HUES6 (cell line): ENCODE data around the gene ERBB2.
A peak's percentile ranks its signal among the peaks of the same experiment; 100 is the strongest.

Source experiments
- H3K27ac ChIP-seq: 2 replicates; pipeline ENCODE4 v1.7.0; 2013; ENCODE audit warnings: low read depth, mild to moderate bottlenecking, low read length, inconsistent platforms
- H3K27me3 ChIP-seq: 2 replicates; pipeline ENCODE4 v1.6.1; 2013; ENCODE audit warnings: low read length; ENCODE audit not compliant: control insufficient read depth, insufficient read depth
- H3K36me3 ChIP-seq: 2 replicates; pipeline ENCODE4 v1.6.1; 2013; ENCODE audit warnings: low read length; ENCODE audit not compliant: control insufficient read depth, insufficient read depth
- H3K4me1 ChIP-seq: 2 replicates; pipeline ENCODE4 v1.6.1; 2013; ENCODE audit warnings: low read length; ENCODE audit not compliant: control insufficient read depth, insufficient read depth
- H3K4me3 ChIP-seq: 2 replicates; pipeline ENCODE4 v1.5.1; 2013; ENCODE audit warnings: low read depth, low read length
- H3K9ac ChIP-seq: one replicate; pipeline ENCODE4 v1.6.1; 2013; ENCODE audit warnings: mild to moderate bottlenecking, low read length
- H3K9me3 ChIP-seq: 2 replicates; pipeline ENCODE4 v1.6.1; 2013; ENCODE audit warnings: low read depth, low read length; ENCODE audit not compliant: control insufficient read depth, insufficient read depth

ERBB2 gene

DNA sequence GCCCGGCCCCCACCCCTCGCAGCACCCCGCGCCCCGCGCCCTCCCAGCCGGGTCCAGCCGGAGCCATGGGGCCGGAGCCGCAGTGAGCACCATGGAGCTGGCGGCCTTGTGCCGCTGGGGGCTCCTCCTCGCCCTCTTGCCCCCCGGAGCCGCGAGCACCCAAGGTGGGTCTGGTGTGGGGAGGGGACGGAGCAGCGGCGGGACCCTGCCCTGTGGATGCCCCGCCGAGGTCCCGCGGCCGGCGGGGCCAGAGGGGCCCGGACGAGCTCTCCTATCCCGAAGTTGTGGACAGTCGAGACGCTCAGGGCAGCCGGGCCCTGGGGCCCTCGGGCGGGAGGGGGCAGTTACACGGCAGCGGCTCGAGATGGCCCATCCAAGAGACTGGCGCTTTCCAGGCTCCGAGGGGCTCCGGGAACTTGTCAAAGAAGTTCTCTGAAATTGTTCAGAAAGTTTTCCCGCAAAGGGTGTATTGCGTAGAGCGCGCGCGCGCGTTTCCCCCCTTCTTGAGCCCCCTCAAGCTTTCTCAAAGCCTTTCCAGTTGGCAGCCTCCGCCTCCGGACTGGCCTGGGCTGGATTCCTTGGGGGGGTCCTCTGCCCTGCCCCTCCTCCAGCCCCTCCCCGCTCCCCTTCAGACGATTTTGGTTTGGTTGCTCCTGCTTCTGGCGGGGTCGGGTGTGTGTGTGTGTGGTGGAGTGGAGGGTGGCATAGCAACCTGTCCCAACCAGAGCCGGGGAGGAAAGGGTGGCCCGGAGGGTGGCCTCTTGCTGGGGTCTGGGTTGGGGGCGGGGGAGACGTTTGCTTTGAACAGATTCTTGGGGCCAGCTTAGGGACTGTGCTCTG lies 504 bp downstream of the ERBB2 start:
- H3K36me3 ChIP-seq: peaks cover 12% of the 10 kb centered on the region; the same call in 1 of the 2 replicates

DNA sequence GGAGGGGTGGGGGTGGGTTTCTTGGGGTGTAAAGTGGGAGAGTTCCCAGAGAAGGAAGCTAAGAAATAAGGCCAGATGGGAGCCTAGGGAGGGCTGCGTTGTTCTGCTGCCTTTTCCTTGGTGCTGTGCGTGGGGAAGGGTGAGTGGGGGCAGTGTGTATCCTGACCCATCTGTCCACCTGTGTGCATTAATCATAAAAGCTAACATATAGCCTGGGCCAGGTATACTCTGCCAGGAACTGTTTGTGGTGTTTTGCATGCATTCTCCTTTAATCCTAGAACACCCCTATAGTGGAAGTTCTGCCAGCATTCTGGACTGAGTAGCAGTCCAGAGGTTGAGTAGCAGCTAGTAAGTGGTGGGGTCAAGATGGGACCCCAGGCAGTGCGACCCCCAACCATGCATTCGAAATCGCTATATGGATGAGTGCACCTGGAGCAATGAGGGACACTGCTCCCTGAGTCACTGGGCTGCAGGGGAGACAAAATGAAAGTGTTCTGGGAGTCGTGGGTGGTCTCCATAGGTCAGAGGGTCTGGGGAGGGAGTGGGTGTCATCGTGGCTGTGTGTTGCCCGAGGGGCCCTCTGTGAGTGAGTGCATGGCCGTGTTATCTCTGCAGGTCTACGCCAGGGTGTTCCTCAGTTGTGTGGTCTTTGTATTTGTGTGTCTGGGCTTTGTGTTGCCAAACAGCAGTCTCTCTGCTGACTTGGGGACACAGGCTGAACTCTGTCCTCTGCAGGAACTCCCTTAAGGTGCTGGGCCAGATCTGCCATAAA lies 1.3 kb downstream of the ERBB2 start:
- H3K27me3 ChIP-seq: no peaks in the 10 kb centered on the region
- H3K9ac ChIP-seq: peak overlapping the region; percentile 35
- H3K4me3 ChIP-seq: peak overlapping the region; percentile 84
- H3K27ac ChIP-seq: no peak overlapping the region
- H3K36me3 ChIP-seq: peaks cover 15% of the 10 kb centered on the region; the same call in 1 of the 2 replicates
- H3K9me3 ChIP-seq: no peaks in the 10 kb centered on the region
- peaks cover 61% of the 10 kb centered on the region for H3K4me1 ChIP-seq

More for the DNA sequence above, 504 bp downstream of the ERBB2 start:
- H3K9me3 ChIP-seq: no peaks in the 10 kb centered on the region
- peak overlapping the region; percentile 56 for H3K9ac ChIP-seq
- H3K27ac ChIP-seq: peak overlapping the region; percentile 84
- peaks cover 61% of the 10 kb centered on the region for H3K4me1 ChIP-seq
- H3K27me3 ChIP-seq: no peaks in the 10 kb centered on the region
- peak overlapping the region; percentile 84 for H3K4me3 ChIP-seq

DNA sequence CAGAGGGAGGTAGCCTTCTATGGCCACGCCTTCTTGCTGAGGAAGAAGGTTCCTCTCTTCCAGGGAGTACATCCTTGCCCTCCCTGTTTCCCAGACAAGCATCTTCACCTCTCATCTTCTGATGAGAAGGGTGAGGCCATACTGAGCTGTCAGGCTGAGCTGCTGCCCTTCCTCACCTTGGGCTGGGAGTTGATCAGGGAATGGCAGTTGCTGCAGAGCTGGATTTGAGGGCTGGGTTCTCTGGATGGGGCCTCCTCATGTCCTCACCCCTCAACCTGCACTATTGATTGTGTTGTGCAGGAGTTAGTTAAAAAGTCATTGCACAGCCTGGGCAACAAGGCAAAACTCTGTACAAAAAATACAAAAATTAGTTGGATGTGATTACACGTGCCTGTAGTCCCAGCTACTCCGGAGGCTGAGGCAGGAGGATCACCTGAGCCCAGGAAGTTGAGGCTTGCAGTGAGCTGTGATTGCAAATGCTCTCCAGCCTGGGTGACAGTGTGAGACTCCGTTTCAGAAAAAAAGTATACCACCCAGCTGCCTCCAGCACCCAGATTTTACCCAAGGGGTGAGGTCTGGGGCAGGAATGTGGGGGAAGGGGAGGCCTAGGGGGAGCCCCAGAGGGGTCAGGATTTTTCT lies 2.0 kb downstream of the ERBB2 start:
- Histone ChIP-seq H3K4me1 (peaks cover 56% of the 10 kb centered on the region), H3K4me3 (peak overlapping the region; percentile 84)

DNA sequence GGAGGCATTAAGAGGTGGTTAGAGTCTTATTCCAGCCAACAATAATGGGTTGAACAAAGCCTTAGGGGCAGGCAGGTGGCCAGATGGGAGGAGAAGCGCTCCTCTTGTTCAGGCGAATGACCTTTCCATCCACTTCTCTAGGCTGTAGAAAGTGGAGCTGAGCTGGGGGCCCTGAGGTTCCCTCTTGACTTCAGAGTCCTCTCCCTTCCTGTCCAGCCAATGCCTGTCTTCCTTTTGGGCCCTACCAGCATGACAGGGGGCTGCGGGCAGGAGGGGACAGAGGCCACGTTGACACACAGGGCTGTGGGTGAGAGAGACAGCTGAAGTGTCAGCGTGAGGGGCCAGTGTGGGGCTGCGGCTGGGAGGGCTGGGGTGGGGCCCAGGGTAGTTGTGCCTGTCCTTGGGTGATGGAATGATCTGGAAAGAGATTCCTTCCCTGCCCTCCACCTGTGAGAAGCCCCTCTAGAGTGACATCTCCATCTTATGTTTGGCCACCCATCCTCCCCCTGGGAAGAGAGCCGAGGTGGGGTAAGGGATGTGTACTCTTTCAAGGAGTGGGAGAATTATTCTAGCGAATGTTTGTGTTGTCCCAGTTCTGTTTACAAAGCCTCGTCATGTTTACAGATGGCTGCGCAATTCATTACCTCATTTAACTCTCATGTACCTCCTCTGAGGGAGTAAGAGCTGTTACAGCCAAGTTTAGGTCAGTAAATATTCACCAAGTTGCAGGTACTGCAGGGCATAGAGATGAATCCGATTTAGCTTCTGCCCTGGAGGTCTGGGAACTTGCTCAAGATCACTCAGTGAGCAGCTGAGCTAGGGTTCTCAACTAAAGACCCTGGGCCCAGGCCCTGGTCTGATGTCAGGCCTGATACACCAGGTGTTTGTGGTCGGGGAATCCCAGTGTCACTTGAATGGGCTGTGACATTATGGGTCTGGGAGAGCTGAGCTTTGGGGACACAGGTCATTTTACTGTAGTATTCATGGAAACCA lies 3.3 kb downstream of the ERBB2 start:
- Histone ChIP-seq H3K9ac (no peak overlapping the region), H3K36me3 (peaks cover 34% of the 10 kb centered on the region), H3K27me3 (no peaks in the 10 kb centered on the region), H3K4me3 (no peak overlapping the region), H3K4me1 (peaks cover 56% of the 10 kb centered on the region), H3K27ac (no peak overlapping the region), H3K9me3 (no peaks in the 10 kb centered on the region)

More for the DNA sequence above, 2.0 kb downstream of the ERBB2 start:
- no peak overlapping the region for H3K27ac ChIP-seq
- H3K36me3 ChIP-seq: peaks cover 22% of the 10 kb centered on the region
- no peak overlapping the region for H3K9ac ChIP-seq
- no peaks in the 10 kb centered on the region for H3K27me3 ChIP-seq
- H3K9me3 ChIP-seq: no peaks in the 10 kb centered on the region

DNA sequence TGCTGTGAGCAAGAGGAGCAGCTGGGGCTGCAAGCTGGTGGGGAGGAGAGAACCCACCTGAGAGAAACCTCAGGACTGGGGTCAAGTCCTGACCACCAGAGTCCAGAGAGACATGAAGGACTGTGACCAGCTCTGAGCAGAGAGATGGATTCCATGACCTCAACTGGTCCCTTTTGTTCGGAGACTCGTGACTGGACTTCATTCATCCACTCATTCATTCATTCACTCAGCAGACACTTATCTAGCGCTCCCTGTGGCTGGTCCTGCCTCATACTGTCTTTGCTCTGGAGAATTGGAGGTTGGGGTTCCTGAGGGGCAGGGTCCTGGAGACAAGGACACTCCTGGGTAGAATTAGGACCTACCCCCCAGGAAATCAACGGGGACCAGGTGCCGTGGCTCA lies 4.0 kb downstream of the ERBB2 start:
- no peak overlapping the region for H3K9ac ChIP-seq
- no peak overlapping the region for H3K4me3 ChIP-seq
- no peaks in the 10 kb centered on the region for H3K9me3 ChIP-seq
- peaks cover 41% of the 10 kb centered on the region for H3K36me3 ChIP-seq
- peaks cover 56% of the 10 kb centered on the region for H3K4me1 ChIP-seq
- no peak overlapping the region for H3K27ac ChIP-seq
- H3K27me3 ChIP-seq: no peaks in the 10 kb centered on the region

DNA sequence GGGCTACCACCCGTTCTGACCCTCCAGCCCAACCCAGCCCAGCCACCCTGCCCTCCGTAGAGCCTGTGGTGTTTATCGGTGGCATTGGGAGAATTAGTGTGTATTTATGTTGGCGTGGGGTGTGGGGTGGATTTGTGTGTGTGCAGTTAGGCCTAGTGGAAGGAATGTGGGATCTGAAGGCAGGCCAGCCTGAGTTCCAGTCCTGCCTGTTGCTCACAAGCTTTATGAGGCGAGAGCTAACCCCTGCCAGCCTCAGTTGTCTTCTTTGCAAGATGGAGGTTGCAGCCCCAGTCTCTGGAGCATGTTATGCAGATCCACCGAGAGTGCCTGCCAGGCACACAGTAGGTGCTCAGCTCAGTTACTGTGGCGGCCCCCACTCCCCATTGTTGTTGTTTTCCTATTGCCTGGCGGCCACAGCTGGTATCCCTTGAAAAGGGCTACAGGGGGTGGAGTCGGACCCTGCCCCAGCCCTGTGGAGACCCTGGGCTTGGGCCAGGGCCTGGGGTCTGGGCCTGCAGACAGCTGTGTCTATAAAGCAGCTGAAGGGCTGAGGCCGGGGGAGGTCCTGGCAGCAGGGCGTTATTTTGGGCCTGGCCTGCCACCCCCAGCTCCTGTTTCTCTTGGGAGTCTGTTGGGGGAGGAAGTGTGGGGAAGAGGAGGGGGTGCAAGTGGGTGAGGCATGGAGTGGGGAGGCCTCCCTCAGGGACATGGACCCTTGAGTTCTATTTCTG lies 5.1 kb downstream of the ERBB2 start:
- Histone ChIP-seq H3K27me3 (no peaks in the 10 kb centered on the region), H3K36me3 (peaks cover 52% of the 10 kb centered on the region), H3K9me3 (no peaks in the 10 kb centered on the region), H3K4me3 (no peak overlapping the region), H3K9ac (no peak overlapping the region), H3K27ac (peak overlapping the region; percentile 29), H3K4me1 (peaks cover 51% of the 10 kb centered on the region)

DNA sequence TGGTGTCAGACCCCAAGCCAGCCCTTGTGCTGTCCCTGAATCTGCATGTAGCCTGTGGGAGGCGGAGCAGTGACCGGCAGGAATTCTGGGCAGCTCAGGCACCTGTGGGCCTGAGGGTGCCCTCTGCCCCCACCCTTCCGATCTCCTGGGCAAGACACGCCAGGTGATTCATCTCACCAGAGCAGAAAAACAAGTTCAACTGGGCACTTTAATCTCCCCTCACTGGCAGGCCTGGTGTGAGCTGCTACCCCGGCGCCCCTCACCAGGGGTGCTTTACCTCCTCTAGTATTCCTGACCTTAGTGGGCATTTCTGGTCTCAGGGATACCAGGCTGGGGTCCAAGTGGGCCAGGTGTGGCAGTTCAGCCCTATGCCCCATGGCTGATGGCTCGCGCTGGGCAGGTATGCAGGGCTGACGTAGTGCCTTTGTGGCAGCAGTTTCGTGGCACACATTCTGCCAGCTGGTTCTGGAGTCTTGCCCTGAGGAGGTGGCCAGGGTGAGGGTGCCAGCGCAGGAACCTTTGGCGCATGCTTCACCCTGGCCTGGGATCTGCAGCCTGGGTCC lies 6.0 kb downstream of the ERBB2 start:
- Histone ChIP-seq H3K27me3 (no peaks in the 10 kb centered on the region), H3K36me3 (peaks cover 61% of the 10 kb centered on the region), H3K4me3 (0 out of 2 replicates have a peak overlapping the region, but pooled peaks have one; percentile 7), H3K4me1 (peaks cover 51% of the 10 kb centered on the region), H3K9ac (no peak overlapping the region), H3K9me3 (no peaks in the 10 kb centered on the region), H3K27ac (peak overlapping the region; percentile 29)

DNA sequence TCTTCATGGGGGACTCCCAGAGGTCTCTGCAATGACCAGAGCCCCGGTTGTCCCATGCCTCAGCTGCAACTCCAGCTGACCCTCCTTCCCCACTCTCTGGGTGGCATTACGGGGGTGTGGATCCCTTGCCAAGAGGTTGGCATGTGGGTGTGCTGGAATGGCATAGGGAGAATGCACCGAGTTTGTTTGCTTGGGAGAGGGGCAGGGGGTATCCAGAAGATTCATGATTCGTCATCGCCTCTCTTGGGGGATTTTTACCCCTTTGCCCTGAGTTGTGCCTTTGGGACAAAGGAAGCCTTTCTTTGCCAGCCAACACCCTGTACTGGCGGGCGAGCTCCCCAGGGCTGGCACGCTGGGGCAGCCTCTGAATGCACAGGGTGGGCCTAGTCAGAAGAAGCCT lies 6.5 kb downstream of the ERBB2 start:
- Histone ChIP-seq H3K9ac (no peak overlapping the region), H3K36me3 (peaks cover 66% of the 10 kb centered on the region), H3K27me3 (no peaks in the 10 kb centered on the region), H3K4me1 (peaks cover 46% of the 10 kb centered on the region), H3K27ac (no peak overlapping the region; the same call in 1 of the 2 replicates), H3K4me3 (no peak overlapping the region), H3K9me3 (no peaks in the 10 kb centered on the region)

DNA sequence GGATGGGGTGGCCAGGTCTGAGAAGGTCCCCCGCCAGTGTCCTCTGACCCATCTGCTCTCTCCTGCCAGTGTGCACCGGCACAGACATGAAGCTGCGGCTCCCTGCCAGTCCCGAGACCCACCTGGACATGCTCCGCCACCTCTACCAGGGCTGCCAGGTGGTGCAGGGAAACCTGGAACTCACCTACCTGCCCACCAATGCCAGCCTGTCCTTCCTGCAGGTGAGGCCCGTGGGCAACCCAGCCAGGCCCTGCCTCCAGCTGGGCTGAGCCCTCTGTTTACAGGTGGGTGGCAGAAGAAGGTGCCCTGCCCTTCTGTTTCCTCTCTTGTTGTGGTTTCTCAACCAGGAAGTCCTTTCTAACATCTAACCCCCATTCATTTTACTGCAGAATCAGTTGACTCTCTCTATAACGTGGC lies 7.1 kb downstream of the ERBB2 start:
- H3K27ac ChIP-seq: no peak overlapping the region
- no peak overlapping the region for H3K9ac ChIP-seq
- no peaks in the 10 kb centered on the region for H3K9me3 ChIP-seq
- H3K4me3 ChIP-seq: no peak overlapping the region
- no peaks in the 10 kb centered on the region for H3K27me3 ChIP-seq
- H3K4me1 ChIP-seq: peaks cover 41% of the 10 kb centered on the region
- H3K36me3 ChIP-seq: peaks cover 71% of the 10 kb centered on the region
